ENCODE results near the gene CLEC4G.

CLEC4G gene

DNA sequence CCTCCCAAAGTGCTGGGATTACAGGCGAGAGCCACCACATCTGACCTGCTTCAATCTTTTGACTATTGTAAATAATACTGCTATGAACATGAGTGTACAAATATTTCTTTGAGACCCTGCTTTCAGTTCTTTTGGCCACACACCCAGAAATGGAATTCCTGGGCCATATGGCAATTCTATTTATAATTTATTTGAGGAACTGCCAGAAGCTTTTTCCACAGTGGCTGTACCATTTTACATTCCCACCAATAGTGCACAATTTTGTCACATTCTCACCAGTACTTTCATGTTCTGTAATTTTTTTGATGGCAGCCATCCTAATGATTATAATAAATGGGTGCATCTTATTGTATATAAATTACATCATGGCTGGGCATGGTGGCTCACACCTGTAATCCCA, 16.2 kb downstream of the CLEC4G start:
- Histone ChIP-seq H3K9ac (ENCODE audit: low read length) (no peak overlapping the region), H3K4me3 (ENCODE audit: low read length) (no peak overlapping the region), H3K36me3 (ENCODE audit: control insufficient read depth, insufficient read depth, low read length) (no peaks in the 10 kb centered on the region), H3K9me3 (ENCODE audit: control insufficient read depth, low read length) (no peaks in the 10 kb centered on the region), H3K4me1 (ENCODE audit: control insufficient read depth, insufficient read depth, low read length) (no peaks in the 10 kb centered on the region), H3K27me3 (ENCODE audit: control insufficient read depth, insufficient read depth, low read length) (peaks cover 3% of the 10 kb centered on the region)

DNA sequence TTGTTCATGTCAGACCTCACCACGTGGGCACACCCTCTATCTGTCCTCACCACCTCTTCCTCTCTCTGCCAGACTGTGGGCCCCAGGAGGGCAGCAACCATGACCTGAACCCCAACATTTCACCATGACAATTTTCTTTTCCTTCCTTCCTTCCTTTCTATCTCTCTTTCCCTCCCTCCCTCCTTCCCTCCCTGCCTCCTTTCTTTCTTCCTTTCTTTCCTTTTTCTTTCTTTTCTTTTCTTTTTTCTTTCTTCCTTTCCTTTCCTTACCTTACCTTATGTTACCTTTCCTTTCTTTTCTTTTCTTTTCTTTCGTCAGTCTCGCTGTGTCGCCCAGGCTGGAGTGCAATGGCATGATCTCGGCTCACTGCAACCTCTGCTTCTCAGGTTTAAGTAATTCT, 21.3 kb downstream of the CLEC4G start:
- no peaks in the 10 kb centered on the region for H3K36me3 ChIP-seq (ENCODE audit: control insufficient read depth, insufficient read depth, low read length)
- no peaks in the 10 kb centered on the region for H3K4me1 ChIP-seq (ENCODE audit: control insufficient read depth, insufficient read depth, low read length)
- no peaks in the 10 kb centered on the region for H3K9me3 ChIP-seq (ENCODE audit: control insufficient read depth, low read length)
- H3K27me3 ChIP-seq (ENCODE audit: control insufficient read depth, insufficient read depth, low read length), result no peaks in the 10 kb centered on the region
- no peak overlapping the region for H3K9ac ChIP-seq (ENCODE audit: low read length)
- H3K4me3 ChIP-seq (ENCODE audit: low read length), result no peak overlapping the region

DNA sequence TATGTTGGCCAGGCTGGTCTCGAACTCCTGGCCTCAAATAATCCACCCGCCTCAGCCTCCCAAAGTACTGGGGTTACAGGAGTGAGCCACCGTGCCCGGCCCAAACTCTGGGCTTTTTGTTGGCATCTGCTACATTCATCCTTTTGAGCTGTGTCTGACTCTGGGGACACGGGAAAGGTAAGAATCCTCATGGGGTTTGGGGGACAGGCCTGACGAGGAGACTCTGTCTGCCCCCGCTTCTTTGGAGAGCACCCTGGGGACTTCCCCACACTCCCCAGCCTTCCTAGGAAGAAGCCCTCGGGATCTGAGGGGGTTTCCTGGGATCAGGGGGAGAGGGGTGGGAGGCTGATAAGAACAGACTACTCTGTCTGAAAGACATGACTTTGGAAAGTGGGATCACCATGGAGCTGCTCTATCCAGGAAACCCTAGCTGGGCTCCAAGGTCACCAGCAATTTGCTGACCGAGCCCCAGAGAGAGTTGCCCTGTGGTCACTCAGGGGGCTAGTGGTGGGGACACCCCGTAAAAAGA, 21.9 kb downstream of the CLEC4G start:
- Histone ChIP-seq H3K36me3 (ENCODE audit: control insufficient read depth, insufficient read depth, low read length) (no peaks in the 10 kb centered on the region), H3K27me3 (ENCODE audit: control insufficient read depth, insufficient read depth, low read length) (no peaks in the 10 kb centered on the region), H3K9ac (ENCODE audit: low read length) (no peak overlapping the region), H3K9me3 (ENCODE audit: control insufficient read depth, low read length) (no peaks in the 10 kb centered on the region), H3K4me1 (ENCODE audit: control insufficient read depth, insufficient read depth, low read length) (no peaks in the 10 kb centered on the region), H3K4me3 (ENCODE audit: low read length) (no peak overlapping the region)

DNA sequence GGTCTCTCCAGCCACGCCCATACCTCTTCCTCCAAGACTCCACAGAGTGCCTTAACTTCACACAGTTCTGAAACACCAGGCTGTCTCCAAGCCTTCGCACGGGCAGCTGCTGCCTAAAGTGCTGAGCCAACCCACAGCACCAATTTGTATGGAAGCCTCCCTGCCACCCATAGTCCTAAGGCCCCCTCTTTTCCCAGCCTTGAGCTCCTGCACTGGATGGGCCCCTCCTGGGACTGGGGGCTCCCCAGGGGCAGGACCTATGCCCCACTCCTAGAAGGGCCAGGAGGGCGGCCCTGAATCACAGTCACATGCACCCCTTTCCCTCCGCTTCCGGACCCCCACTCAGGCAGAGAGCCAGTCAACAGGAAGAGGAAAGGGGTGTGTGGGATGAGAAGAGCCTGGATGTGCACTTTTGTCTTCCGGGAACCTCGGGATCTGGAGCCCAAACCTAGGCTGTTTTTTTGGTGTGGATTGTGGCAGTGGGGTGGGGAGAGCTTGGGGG, 24.9 kb downstream of the CLEC4G start:
- H3K27me3 ChIP-seq (ENCODE audit: control insufficient read depth, insufficient read depth, low read length), result no peaks in the 10 kb centered on the region

DNA sequence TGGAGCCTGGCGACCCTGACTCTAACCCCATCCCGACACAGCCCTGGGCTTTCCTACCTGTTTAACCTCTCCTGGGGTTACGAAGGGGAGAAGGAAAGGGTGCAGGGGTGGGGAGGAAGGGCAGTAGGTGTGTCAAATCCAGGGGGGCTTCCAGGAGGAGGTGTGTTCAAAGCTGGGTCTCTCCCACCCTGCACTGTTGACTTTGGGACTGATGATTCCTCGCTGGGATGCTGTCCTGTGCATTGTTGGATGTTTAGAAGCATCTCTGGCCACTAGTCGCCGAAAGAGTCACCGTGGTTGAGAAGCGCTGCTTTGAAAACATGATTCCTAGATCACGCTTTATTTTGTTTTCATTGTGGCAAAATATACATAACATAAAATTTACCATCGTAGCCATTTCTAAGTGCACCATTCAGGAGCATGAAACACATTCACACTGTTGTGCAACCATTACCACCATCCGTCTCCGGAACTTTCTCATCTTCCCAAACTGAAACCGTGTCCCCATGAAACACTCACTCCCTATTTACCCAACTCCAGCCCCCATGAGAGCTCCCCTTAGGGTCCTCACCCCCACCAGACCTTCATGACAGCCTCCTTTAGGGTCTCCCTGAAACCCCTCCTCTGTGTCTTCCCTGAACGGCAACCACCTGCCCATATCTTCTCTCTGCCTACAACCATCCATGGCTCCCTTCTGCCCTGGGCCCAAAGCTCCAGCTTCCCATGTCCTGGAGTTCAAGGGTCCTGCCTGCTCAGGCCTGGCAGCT, 25.5 kb downstream of the CLEC4G start:
- H3K4me1 ChIP-seq (ENCODE audit: control insufficient read depth, insufficient read depth, low read length), result no peaks in the 10 kb centered on the region
- H3K4me3 ChIP-seq (ENCODE audit: low read length), result no peak overlapping the region
- no peak overlapping the region for H3K9ac ChIP-seq (ENCODE audit: low read length)
- H3K9me3 ChIP-seq (ENCODE audit: control insufficient read depth, low read length), result no peaks in the 10 kb centered on the region
- H3K36me3 ChIP-seq (ENCODE audit: control insufficient read depth, insufficient read depth, low read length), result no peaks in the 10 kb centered on the region
- no peaks in the 10 kb centered on the region for H3K27me3 ChIP-seq (ENCODE audit: control insufficient read depth, insufficient read depth, low read length)

More for the DNA sequence above, 24.9 kb downstream of the CLEC4G start:
- H3K4me3 ChIP-seq (ENCODE audit: low read length), result no peak overlapping the region
- no peaks in the 10 kb centered on the region for H3K4me1 ChIP-seq (ENCODE audit: control insufficient read depth, insufficient read depth, low read length)
- H3K36me3 ChIP-seq (ENCODE audit: control insufficient read depth, insufficient read depth, low read length), result no peaks in the 10 kb centered on the region
- H3K9ac ChIP-seq (ENCODE audit: low read length), result no peak overlapping the region
- H3K9me3 ChIP-seq (ENCODE audit: control insufficient read depth, low read length), result no peaks in the 10 kb centered on the region

DNA sequence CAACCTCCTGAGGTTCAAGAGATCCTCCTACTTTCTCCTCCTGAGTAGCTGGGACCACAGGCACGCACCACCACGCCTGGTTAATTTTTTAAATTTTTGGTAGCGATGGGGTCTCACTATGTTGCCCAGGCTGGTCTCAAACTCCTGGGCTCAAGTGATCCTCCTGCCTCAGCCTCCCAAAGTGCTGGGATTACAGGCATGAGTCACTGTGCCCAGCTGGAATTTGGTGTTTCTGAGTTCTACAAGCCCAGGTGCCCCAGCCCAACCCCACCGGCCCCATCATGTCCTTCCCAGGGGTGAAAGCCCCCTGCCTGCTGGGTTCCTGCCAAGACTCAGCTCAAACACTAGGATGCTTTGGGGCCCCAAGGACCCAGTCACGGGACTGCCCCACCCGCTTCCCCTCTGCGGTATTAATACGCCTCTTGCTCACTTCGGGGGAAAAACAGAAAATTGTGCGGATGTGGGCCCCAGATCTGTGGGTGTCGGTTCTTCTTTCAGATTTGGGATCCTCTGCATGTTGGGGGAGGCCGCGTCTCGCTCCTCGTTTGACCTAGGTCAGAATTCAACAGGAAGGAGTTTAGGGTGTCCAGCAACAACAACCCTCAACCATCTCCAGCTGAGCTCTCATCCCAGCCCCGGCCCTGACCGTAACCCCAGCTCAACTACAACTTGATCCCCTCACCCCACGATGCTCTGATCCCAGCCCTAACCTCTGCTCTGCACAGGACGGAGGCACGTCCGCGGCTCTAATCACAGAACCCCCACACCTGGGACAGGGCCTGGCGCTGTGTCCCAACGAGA, 26.3 kb downstream of the CLEC4G start:
- H3K4me3 ChIP-seq (ENCODE audit: low read length), result no peak overlapping the region
- H3K4me1 ChIP-seq (ENCODE audit: control insufficient read depth, insufficient read depth, low read length), result no peaks in the 10 kb centered on the region
- H3K9me3 ChIP-seq (ENCODE audit: control insufficient read depth, low read length), result no peaks in the 10 kb centered on the region
- no peak overlapping the region for H3K9ac ChIP-seq (ENCODE audit: low read length)
- no peaks in the 10 kb centered on the region for H3K36me3 ChIP-seq (ENCODE audit: control insufficient read depth, insufficient read depth, low read length)
- no peaks in the 10 kb centered on the region for H3K27me3 ChIP-seq (ENCODE audit: control insufficient read depth, insufficient read depth, low read length)

DNA sequence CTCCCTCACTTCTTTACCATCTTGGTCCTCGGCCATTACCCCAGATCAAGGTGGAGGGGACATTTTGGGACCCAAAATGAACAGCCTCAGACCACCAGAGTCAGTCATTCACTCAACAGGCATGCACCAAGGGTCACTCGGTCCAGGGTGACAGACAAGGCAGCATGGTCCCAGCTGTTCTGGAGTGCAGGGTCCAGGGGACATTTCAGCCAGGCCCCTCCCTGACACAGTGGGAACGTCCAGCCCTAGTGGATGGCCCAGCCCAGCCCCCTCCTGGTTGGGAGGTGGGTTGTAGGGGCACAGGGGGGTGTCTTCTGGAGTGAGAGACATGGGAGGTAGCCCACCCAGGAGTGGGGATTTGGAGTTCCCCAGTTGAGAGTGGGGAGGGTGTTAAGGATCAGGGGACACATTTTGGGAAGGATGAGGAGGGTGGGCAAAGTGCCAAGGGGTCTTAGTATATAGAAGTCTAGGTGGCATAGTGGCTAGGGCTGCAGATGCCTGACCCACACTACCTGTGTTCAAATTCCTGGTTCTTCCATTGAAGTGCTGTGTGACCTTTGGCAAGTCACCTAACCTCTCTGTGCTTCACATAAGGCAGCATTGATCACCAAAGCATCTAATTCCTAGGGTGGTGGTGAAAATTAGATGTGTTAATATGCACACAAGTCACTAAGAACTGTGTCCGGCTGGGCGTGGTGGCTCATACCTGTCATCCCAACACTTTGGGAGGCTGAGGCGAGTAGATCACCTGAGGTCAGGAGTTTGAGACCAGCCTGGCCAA, 27.4 kb downstream of the CLEC4G start:
- H3K27me3 ChIP-seq (ENCODE audit: control insufficient read depth, insufficient read depth, low read length), result peaks cover 5% of the 10 kb centered on the region
- H3K9ac ChIP-seq (ENCODE audit: low read length), result no peak overlapping the region
- H3K36me3 ChIP-seq (ENCODE audit: control insufficient read depth, insufficient read depth, low read length), result no peaks in the 10 kb centered on the region
- no peaks in the 10 kb centered on the region for H3K4me1 ChIP-seq (ENCODE audit: control insufficient read depth, insufficient read depth, low read length)
- no peak overlapping the region for H3K4me3 ChIP-seq (ENCODE audit: low read length)
- H3K9me3 ChIP-seq (ENCODE audit: control insufficient read depth, low read length), result no peaks in the 10 kb centered on the region

DNA sequence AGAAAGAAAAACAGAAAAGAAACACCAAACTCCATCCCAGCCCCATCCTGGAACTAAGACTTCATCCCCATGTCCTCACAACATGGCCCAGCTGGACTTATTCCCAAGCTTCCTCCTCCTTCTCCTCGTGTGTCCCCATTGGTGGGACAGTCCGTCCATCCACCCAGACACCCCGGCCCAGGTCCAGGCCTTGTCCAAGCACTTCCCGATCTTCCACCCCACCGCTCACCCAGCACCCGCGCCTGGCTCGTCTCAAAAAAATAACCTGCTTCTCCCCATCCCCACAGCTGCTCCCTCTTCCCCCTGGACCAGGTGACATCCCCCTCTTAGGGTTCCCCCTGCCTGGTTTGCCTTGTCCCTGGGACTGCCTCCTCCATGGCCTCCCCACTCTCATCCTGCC, 28.6 kb downstream of the CLEC4G start:
- Histone ChIP-seq H3K36me3 (ENCODE audit: control insufficient read depth, insufficient read depth, low read length) (no peaks in the 10 kb centered on the region), H3K4me3 (ENCODE audit: low read length) (no peak overlapping the region), H3K9me3 (ENCODE audit: control insufficient read depth, low read length) (no peaks in the 10 kb centered on the region), H3K4me1 (ENCODE audit: control insufficient read depth, insufficient read depth, low read length) (no peaks in the 10 kb centered on the region), H3K9ac (ENCODE audit: low read length) (no peak overlapping the region), H3K27me3 (ENCODE audit: control insufficient read depth, insufficient read depth, low read length) (peaks cover 9% of the 10 kb centered on the region)

DNA sequence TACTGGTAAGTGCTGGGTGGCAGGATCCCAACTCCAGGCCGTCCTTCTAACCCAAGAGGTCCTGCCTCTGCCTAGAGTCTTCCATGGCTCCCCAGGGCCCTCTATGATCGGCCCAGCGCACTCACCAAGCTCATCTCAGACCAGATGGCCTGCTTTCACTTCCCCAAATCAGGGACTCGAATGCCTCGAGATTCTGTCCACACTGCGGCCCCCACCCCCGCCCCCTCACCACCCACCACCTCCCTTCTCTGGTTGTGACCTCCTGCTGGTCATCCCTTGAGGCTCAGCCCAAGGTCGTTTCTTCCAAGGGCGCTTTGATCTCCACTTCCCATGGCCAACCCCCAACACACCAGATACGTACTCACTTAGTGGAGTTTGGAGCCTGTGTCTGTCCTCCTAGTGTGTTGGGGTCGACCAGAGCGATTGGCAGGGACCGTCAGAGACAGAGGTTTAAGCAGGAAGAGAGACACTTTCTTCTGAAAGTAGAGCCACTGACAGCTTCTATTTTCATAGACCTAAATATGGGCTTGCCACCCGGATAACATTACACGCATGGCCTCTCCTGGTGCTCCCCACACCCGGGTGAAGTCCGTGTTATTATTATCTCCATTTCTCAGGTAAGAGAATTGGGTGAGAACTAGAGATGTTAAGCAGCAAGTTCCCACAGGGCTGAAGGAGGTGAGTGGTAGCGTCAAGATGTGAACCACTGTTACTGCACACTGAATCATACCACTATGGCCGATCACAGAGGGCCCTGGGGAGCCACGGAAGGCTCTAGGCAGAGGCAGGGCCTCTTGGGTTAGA, 30.1 kb downstream of the CLEC4G start, which contains the start of gene FCER2:
TSS of gene FCER2 (minus strand) at position 478 of the 804 bp plus-strand sequence. CDS start 2,371 bp downstream, outside the sequence.
- no peaks in the 10 kb centered on the region for H3K36me3 ChIP-seq (ENCODE audit: control insufficient read depth, insufficient read depth, low read length)
- H3K9me3 ChIP-seq (ENCODE audit: control insufficient read depth, low read length), result no peaks in the 10 kb centered on the region
- H3K27me3 ChIP-seq (ENCODE audit: control insufficient read depth, insufficient read depth, low read length), result peaks cover 20% of the 10 kb centered on the region

DNA sequence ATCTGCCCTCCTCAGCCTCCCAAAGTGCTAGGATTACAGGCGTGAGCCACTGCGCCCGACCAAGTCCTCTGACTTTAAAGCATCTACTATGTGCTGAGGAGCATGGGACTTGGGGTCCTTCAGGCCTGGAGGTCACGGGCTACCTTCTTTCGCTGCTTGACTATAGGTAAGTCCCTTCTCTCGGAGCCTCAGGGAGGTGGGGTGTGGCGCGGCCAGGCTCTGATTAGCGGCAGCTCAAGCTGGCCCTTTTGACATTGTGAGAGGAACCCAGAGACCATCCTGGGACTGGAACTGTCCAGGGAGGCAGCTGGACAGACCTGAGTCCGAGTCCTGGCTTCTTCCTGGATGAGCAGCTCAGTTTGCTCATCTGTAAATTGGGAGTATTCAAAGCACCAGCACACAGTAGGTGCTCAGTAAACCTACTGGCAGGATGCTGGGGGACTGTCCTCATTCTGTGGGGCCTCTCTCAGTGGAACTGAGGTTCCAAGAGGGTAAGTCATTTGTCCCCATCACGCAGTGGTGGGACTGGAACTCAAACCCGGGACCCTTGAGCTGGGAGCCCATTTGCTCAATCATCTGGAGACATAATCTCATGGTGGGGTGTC, 30.8 kb downstream of the CLEC4G start:
- Histone ChIP-seq H3K4me1 (ENCODE audit: control insufficient read depth, insufficient read depth, low read length) (no peaks in the 10 kb centered on the region), H3K9ac (ENCODE audit: low read length) (no peak overlapping the region), H3K4me3 (ENCODE audit: low read length) (no peak overlapping the region), H3K36me3 (ENCODE audit: control insufficient read depth, insufficient read depth, low read length) (no peaks in the 10 kb centered on the region), H3K27me3 (ENCODE audit: control insufficient read depth, insufficient read depth, low read length) (peaks cover 20% of the 10 kb centered on the region), H3K9me3 (ENCODE audit: control insufficient read depth, low read length) (no peaks in the 10 kb centered on the region)

More for the DNA sequence above, 30.1 kb downstream of the CLEC4G start, which contains the start of gene FCER2:
- Histone ChIP-seq H3K4me1 (ENCODE audit: control insufficient read depth, insufficient read depth, low read length) (no peaks in the 10 kb centered on the region), H3K4me3 (ENCODE audit: low read length) (no peak within 1 kb of the TSS), H3K9ac (ENCODE audit: low read length) (no peak within 1 kb of the TSS)
